HEK293T (cell line): ENCODE data around the gene KIAA1210.

Source experiments
- CTCF ChIA-PET: fragments of 350-600 bp; formaldehyde crosslinking; extraction: SDS; loops from one replicate; lab custom pipeline; 2021; ENCODE audit warnings: antibody characterized with exemption, inconsistent platforms; lab: Yijun Ruan, JAX
- POLR2A ChIA-PET: fragments of 350-600 bp; formaldehyde crosslinking; extraction: SDS; loops from one replicate; lab custom pipeline; 2020; ENCODE audit warnings: antibody characterized with exemption, inconsistent platforms; lab: Yijun Ruan, JAX
- DNase-seq: peaks from one replicate; pipeline ENCODE4 v3.0.0; 2012; ENCODE audit warnings: mixed read lengths; ENCODE audit errors: extremely low spot score
- ARNT ChIP-seq: fragments of 450-650 bp; IDR thresholded peaks from 2 replicates; pipeline ENCODE4 v1.6.1; 2017; ENCODE audit warnings: mild to moderate bottlenecking
- BHLHE40 ChIP-seq: fragments of 450-650 bp; IDR thresholded peaks from 2 replicates; pipeline ENCODE4 v1.6.1; 2016; ENCODE audit warnings: mild to moderate bottlenecking, moderate library complexity, borderline replicate concordance
- CTBP1 ChIP-seq: fragments of 450-650 bp; IDR thresholded peaks from 2 replicates; pipeline ENCODE4 v1.6.1; 2016; ENCODE audit warnings: borderline replicate concordance
- ELF4 ChIP-seq: fragments of 450-650 bp; IDR thresholded peaks from 2 replicates; pipeline ENCODE4 v1.6.1; 2017; ENCODE audit warnings: antibody characterized with exemption
- FOXA1 ChIP-seq: fragments of 450-650 bp; IDR thresholded peaks from 2 replicates; pipeline ENCODE4 v1.6.1; 2016; ENCODE audit warnings: mild to moderate bottlenecking
- FOXK2 ChIP-seq: fragments of 450-650 bp; IDR thresholded peaks from 2 replicates; pipeline ENCODE4 v1.6.1; 2016; ENCODE audit warnings: mild to moderate bottlenecking
- FOXM1 ChIP-seq: fragments of 450-650 bp; IDR thresholded peaks from 2 replicates; pipeline ENCODE4 v1.6.1; 2017; ENCODE audit warnings: mild to moderate bottlenecking, borderline replicate concordance
- HDGF ChIP-seq: fragments of 450-650 bp; IDR thresholded peaks from 2 replicates; pipeline ENCODE4 v1.6.1; 2017; ENCODE audit warnings: antibody characterized with exemption, borderline replicate concordance
- L3MBTL2 ChIP-seq: fragments of 450-650 bp; conservative IDR thresholded peaks from 2 replicates; pipeline ENCODE4 v1.6.1; 2016; ENCODE audit warnings: mild to moderate bottlenecking
- LEF1 ChIP-seq: fragments of 450-650 bp; IDR thresholded peaks from 2 replicates; pipeline ENCODE4 v1.6.1; 2017; ENCODE audit warnings: mild to moderate bottlenecking, borderline replicate concordance
- NFRKB ChIP-seq: fragments of 450-650 bp; IDR thresholded peaks from 2 replicates; pipeline ENCODE4 v1.6.1; 2016; ENCODE audit warnings: mild to moderate bottlenecking, moderate library complexity
- SP1 ChIP-seq: fragments of 450-650 bp; IDR thresholded peaks from 2 replicates; pipeline ENCODE4 v1.6.1; 2017
- SUZ12 ChIP-seq: fragments of 450-650 bp; IDR thresholded peaks from 2 replicates; pipeline ENCODE4 v1.6.1; 2016; ENCODE audit warnings: mild to moderate bottlenecking
- TARDBP ChIP-seq: fragments of 450-650 bp; IDR thresholded peaks from 2 replicates; pipeline ENCODE4 v1.6.1; 2016
- ZNF384 ChIP-seq: fragments of 450-650 bp; IDR thresholded peaks from 2 replicates; pipeline ENCODE4 v1.6.1; 2016
- TF ChIP-seq, protein P1 (sequence below): fragments of 450-650 bp; IDR thresholded peaks from 2 replicates; pipeline ENCODE4 v1.6.1; 2016

Gene KIAA1210

GRCh38 chrX:119093991-119094735 is 33.4 kb downstream of the KIAA1210 start:
- ChIA-PET POLR2A (no interaction called here), CTCF (interaction anchor here (1.0 kb wide), 1 partner anchor 27 kb away, joined by 4 read pairs; no protein-coding TSS in a partner anchor)
- no peak for DNase-seq
- TF ChIP-seq SP1 (no peak), BHLHE40 (no peak), ARNT (no peak), NFRKB (no peak), ZNF384 (no peak), LEF1 (no peak), FOXM1 (no peak), L3MBTL2 (no peak)
- TF ChIP-seq, protein P1, sequence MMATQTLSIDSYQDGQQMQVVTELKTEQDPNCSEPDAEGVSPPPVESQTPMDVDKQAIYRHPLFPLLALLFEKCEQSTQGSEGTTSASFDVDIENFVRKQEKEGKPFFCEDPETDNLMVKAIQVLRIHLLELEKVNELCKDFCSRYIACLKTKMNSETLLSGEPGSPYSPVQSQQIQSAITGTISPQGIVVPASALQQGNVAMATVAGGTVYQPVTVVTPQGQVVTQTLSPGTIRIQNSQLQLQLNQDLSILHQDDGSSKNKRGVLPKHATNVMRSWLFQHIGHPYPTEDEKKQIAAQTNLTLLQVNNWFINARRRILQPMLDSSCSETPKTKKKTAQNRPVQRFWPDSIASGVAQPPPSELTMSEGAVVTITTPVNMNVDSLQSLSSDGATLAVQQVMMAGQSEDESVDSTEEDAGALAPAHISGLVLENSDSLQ = no peak

- TF ChIP-seq ARNT (no peak), TARDBP (no peak), CTBP1 (no peak), BHLHE40 (no peak), HDGF (no peak), FOXK2 (no peak), FOXM1 (no peak)
- TF ChIP-seq, protein P1 = no peak
- POLR2A ChIA-PET = interaction anchor here (0.6 kb wide), 1 partner anchor 176 kb away, joined by 3 read pairs; no protein-coding TSS in a partner anchor
- CTCF ChIA-PET = no interaction called here
- no peak for DNase-seq
Measured at GRCh38 chrX:119090627-119091026, 37.0 kb downstream of the KIAA1210 start.

GRCh38 chrX:119089619-119090018 is 38.0 kb downstream of the KIAA1210 start:
- POLR2A ChIA-PET = no interaction called here
- TF ChIP-seq HDGF (no peak), FOXA1 (no peak)
- DNase-seq = no peak
- CTCF ChIA-PET = no interaction called here

GRCh38 chrX:119087121-119087520 is 40.5 kb downstream of the KIAA1210 start:
- TF ChIP-seq SUZ12 = no peak
- TF ChIP-seq FOXK2 = no peak
- TF ChIP-seq LEF1 = no peak
- no peak for TF ChIP-seq NFRKB
- no peak for TF ChIP-seq FOXA1
- TF ChIP-seq L3MBTL2 = no peak
- TF ChIP-seq BHLHE40 = no peak
- TF ChIP-seq CTBP1 = no peak
- no peak for TF ChIP-seq HDGF
- no peak for TF ChIP-seq ZNF384
- TF ChIP-seq TARDBP = no peak
- TF ChIP-seq, protein P1 = no peak
- no peak for TF ChIP-seq SP1
- ChIA-PET CTCF (no interaction called here), POLR2A (no interaction called here)
- DNase-seq = no peak

DNA sequence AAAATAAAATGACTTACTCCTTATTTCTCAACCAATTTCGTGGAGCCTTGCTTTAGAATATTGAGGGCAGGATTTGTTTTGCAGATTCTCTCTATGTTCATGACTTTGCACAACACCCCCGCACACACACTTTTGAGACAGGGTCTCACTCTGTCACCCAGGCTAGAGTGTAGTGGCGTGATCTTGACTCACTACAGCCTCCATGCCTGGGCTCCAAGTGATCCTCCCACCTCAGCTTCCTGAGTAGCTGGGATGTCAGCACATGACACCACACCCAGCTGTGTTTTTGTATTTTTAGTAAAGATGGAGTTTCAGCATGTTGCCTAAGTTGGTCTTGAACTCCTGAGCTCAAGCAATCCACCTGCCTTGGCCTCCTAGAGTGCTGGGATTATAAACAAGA is 42.8 kb downstream of the KIAA1210 start:
- ChIA-PET POLR2A (no interaction called here), CTCF (interaction anchor here (0.6 kb wide), 1 partner anchor 94 kb away, joined by 3 read pairs; no protein-coding TSS in a partner anchor)
- TF ChIP-seq FOXK2 (no peak), NFRKB (no peak)
- DNase-seq = no peak

GRCh38 chrX:119082278-119082677 is 45.3 kb downstream of the KIAA1210 start:
- CTCF ChIA-PET = interaction anchor here (1.4 kb wide), 1 partner anchor 37 kb away, joined by 4 read pairs; no protein-coding TSS in a partner anchor
- no peak for DNase-seq
- TF ChIP-seq TARDBP (no peak), ZNF384 (no peak), SUZ12 (no peak), BHLHE40 (no peak), FOXA1 (no peak), ARNT (no peak), ELF4 (no peak), FOXK2 (no peak), HDGF (no peak)
- POLR2A ChIA-PET = no interaction called here
